NB4 (cell line): Measurements from ENCODE around the gene TMEM198.

Experiments
- DNase-seq: peaks from one replicate; pipeline ENCODE4 v3.0.0; 2010; ENCODE audit warnings: low read depth
- H3K4me3 ChIP-seq: one replicate; pipeline ENCODE4 v1.5.1; 2011; ENCODE audit warnings: mild to moderate bottlenecking, low read depth, low read length, moderate library complexity
- MYC ChIP-seq: IDR thresholded peaks from 2 replicates; pipeline ENCODE4 v1.6.1; 2011; ENCODE audit warnings: low read depth, low read length
- POLR2A ChIP-seq: IDR thresholded peaks from 2 replicates; pipeline ENCODE4 v1.6.1; 2011; ENCODE audit warnings: mild to moderate bottlenecking; ENCODE audit not compliant: insufficient read length; ENCODE audit errors: extremely low read depth
- TF ChIP-seq, protein P1 (sequence below): IDR thresholded peaks from one replicate; pipeline ENCODE4 v1.5.1; 2012; ENCODE audit warnings: low read depth, low read length
- TF ChIP-seq, protein P2 (sequence below): IDR thresholded peaks from 2 replicates; pipeline ENCODE4 v1.6.1; 2011; ENCODE audit warnings: low read depth, low read length

Gene TMEM198

GRCh38 chr2:219570924-219571310 is 27.1 kb downstream of the TMEM198 start:
- TF ChIP-seq, protein P1, sequence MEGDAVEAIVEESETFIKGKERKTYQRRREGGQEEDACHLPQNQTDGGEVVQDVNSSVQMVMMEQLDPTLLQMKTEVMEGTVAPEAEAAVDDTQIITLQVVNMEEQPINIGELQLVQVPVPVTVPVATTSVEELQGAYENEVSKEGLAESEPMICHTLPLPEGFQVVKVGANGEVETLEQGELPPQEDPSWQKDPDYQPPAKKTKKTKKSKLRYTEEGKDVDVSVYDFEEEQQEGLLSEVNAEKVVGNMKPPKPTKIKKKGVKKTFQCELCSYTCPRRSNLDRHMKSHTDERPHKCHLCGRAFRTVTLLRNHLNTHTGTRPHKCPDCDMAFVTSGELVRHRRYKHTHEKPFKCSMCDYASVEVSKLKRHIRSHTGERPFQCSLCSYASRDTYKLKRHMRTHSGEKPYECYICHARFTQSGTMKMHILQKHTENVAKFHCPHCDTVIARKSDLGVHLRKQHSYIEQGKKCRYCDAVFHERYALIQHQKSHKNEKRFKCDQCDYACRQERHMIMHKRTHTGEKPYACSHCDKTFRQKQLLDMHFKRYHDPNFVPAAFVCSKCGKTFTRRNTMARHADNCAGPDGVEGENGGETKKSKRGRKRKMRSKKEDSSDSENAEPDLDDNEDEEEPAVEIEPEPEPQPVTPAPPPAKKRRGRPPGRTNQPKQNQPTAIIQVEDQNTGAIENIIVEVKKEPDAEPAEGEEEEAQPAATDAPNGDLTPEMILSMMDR: no peak
- TF ChIP-seq MYC (no peak), POLR2A (no peak)
- TF ChIP-seq, protein P2, sequence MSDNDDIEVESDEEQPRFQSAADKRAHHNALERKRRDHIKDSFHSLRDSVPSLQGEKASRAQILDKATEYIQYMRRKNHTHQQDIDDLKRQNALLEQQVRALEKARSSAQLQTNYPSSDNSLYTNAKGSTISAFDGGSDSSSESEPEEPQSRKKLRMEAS: no peak
- peak overlapping the region; percentile 42 for H3K4me3 ChIP-seq
- peak; percentile 50 for DNase-seq

- peak; percentile 89 for DNase-seq
- TF ChIP-seq, protein P1: no peak
- TF ChIP-seq POLR2A (no peak), MYC (no peak)
- TF ChIP-seq, protein P2: no peak
- peak within 1 kb of the TSS; percentile 42 for H3K4me3 ChIP-seq
Measured at GRCh38 chr2:219571311-219572236, 27.7 kb downstream of the TMEM198 start, which contains the start of gene OBSL1. Gene OBSL1, minus strand, starts transcription at chr2:219571539. Its CDS starts 307 bp downstream, at chr2:219571232.

GRCh38 chr2:219572237-219573001 is 28.6 kb downstream of the TMEM198 start, which contains the start of gene INHA:
Gene INHA, plus strand, starts transcription at chr2:219572310. Its CDS starts 65 bp downstream, at chr2:219572375.
- no peak for DNase-seq
- no peak for TF ChIP-seq POLR2A
- TF ChIP-seq MYC: no peak
- TF ChIP-seq, protein P1: no peak
- TF ChIP-seq, protein P2: no peak
- H3K4me3 ChIP-seq: no peak within 1 kb of the TSS

DNA sequence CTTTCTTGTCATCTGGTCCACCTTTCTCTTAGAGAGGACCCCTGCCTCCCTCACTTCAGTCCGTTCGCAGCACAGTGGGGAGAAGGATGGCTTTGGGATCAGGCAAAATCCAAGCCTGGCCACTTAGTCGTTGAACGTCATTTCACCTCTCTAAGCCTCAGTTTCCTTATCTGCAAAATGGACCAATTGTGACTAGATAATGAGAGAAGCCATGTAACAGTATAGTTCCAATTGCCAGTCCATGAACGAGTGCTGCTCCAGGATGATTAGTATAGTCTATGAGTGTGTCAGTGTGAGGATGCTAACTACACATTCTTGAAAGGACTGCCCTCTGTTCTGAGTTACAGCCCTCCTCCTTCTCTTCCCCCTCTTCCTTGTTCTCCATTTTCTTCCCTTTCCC is 29.3 kb downstream of the TMEM198 start:
- DNase-seq: no peak
- TF ChIP-seq, protein P2: no peak
- TF ChIP-seq, protein P1: no peak
- no peak for TF ChIP-seq POLR2A
- no peak for TF ChIP-seq MYC
- H3K4me3 ChIP-seq: no peak overlapping the region

- no peak overlapping the region for H3K4me3 ChIP-seq
- no peak for TF ChIP-seq POLR2A
- TF ChIP-seq, protein P2: no peak
- TF ChIP-seq, protein P1: no peak
- TF ChIP-seq MYC: no peak
- no peak for DNase-seq
Measured at GRCh38 chr2:219574484-219575311, 30.9 kb downstream of the TMEM198 start.
